Measurements from ENCODE around the gene CRIP1.

The CRIP1 gene

GRCh38 chr14:105519946-105520698 lies 33.4 kb downstream of the CRIP1 start:
- DNase-seq = no peak

GRCh38 chr14:105525326-105525725 lies 38.6 kb downstream of the CRIP1 start:
- no peak for DNase-seq

- DNase-seq = no peak
Measured at GRCh38 chr14:105525861-105526775, 39.4 kb downstream of the CRIP1 start, which contains the start of gene TMEM121. Gene TMEM121 (plus strand): TSS chr14:105526583. CDS start chr14:105528835, 2,252 bp downstream.

- no peak for DNase-seq
Measured at GRCh38 chr14:105526776-105527380, 40.2 kb downstream of the CRIP1 start.

GRCh38 chr14:105527381-105527825 lies 40.7 kb downstream of the CRIP1 start:
- DNase-seq = no peak

- DNase-seq = peak; percentile 84
Measured at GRCh38 chr14:105527826-105528585, 41.3 kb downstream of the CRIP1 start.

- no peak for DNase-seq
Measured at GRCh38 chr14:105528586-105529318, 42.1 kb downstream of the CRIP1 start.

GRCh38 chr14:105529319-105529568 lies 42.6 kb downstream of the CRIP1 start:
- DNase-seq = no peak

- DNase-seq = no peak
Measured at GRCh38 chr14:105529569-105530284, 43.0 kb downstream of the CRIP1 start.

- no peak for DNase-seq
Measured at GRCh38 chr14:105530285-105531087, 43.8 kb downstream of the CRIP1 start.

- no peak for DNase-seq
Measured at GRCh38 chr14:105531088-105531893, 44.6 kb downstream of the CRIP1 start.

- DNase-seq = no peak
Measured at GRCh38 chr14:105531894-105532623, 45.4 kb downstream of the CRIP1 start.

GRCh38 chr14:105532735-105533141 lies 46.1 kb downstream of the CRIP1 start:
- DNase-seq = no peak

- DNase-seq = no peak
Measured at GRCh38 chr14:105533391-105533790, 46.7 kb downstream of the CRIP1 start.

GRCh38 chr14:105533811-105534498 lies 47.3 kb downstream of the CRIP1 start:
- no peak for DNase-seq

GRCh38 chr14:105534586-105534985 lies 47.9 kb downstream of the CRIP1 start:
- no peak for DNase-seq

- DNase-seq = no peak
Measured at GRCh38 chr14:105536051-105536450, 49.4 kb downstream of the CRIP1 start.

Measured in suppressor macrophage treated with lipopolysaccharide for 4 hours (primary cell).